ENCODE results near the gene UACA. TPM values are rescaled to one million over a fixed set of nuclear protein-coding genes. Genes with fewer than 3 reads are reported as not detected.
"Not testable (repeated sequence)": the region's sequence is repeated elsewhere in the genome, so short reads cannot be mapped to it uniquely, and the experiment has no call there.

UACA gene, protein sequence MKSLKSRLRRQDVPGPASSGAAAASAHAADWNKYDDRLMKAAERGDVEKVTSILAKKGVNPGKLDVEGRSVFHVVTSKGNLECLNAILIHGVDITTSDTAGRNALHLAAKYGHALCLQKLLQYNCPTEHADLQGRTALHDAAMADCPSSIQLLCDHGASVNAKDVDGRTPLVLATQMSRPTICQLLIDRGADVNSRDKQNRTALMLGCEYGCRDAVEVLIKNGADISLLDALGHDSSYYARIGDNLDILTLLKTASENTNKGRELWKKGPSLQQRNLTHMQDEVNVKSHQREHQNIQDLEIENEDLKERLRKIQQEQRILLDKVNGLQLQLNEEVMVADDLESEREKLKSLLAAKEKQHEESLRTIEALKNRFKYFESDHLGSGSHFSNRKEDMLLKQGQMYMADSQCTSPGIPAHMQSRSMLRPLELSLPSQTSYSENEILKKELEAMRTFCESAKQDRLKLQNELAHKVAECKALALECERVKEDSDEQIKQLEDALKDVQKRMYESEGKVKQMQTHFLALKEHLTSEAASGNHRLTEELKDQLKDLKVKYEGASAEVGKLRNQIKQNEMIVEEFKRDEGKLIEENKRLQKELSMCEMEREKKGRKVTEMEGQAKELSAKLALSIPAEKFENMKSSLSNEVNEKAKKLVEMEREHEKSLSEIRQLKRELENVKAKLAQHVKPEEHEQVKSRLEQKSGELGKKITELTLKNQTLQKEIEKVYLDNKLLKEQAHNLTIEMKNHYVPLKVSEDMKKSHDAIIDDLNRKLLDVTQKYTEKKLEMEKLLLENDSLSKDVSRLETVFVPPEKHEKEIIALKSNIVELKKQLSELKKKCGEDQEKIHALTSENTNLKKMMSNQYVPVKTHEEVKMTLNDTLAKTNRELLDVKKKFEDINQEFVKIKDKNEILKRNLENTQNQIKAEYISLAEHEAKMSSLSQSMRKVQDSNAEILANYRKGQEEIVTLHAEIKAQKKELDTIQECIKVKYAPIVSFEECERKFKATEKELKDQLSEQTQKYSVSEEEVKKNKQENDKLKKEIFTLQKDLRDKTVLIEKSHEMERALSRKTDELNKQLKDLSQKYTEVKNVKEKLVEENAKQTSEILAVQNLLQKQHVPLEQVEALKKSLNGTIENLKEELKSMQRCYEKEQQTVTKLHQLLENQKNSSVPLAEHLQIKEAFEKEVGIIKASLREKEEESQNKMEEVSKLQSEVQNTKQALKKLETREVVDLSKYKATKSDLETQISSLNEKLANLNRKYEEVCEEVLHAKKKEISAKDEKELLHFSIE (N-terminal part only)
- 3.2 TPM for polyA plus RNA-seq (2013)

DNA sequence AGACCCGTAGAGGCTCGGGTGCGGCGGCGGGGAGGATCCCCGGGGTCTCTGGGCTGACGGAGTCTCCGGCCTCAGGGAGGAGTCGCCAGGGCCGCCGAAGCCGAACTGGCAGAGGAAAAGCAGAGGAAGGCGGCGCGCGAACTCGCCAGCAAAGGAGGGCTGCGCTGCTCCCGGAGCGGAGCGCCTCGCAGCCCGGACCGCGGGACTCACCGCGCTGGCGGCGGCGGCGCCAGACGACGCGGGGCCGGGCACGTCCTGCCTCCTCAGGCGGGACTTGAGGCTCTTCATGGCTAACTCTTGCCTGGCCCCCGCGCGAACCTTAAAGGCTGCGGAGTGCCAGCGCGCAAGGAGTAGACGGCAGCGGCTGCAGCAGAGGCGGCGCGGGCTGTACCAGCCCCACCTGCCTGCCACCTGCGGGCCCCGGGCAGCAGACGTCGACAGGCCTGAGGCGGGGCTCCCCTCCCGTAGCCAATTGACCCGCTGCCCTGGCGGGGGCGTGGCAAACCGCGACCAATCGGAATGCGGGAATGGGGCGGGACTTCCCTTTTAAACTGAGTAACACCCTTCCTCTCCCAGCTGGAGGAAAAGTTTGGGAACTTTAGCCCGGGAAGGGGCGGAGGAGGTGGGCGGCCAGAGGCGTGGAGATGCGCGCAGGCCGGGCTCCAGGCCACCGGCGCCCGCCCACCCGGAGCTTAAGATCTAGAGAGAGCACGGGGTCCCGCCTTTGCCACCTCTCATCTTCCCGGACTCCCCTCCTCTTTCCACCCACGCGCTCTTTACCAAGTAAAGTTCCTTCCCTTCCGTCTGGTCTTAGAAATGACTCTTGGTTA is at the start of gene UACA:
TSS of gene UACA (minus strand) at position 439 of the 830 bp plus-strand sequence. CDS start at position 288, 151 bp downstream.
- ChIA-PET CTCF (no interaction called here), POLR2A (no interaction called here)
- Histone ChIP-seq H3K27me3 (replicated peaks in 2 of 5; ENCODE audit: control insufficient read depth in 4 of 5, insufficient read depth in 5 of 5, low read length in 4 of 5) (peaks cover 17 to 52% (median 26%) of the 10 kb centered on the region in 5 experiments), H3K4me1 (ENCODE audit: control extremely low read depth in 1 of 4, control insufficient read depth in 4 of 4, insufficient read depth in 4 of 4, low read length in 3 of 4) (peaks cover 9 to 27% (median 18%) of the 10 kb centered on the region in 4 experiments), H3K27ac (ENCODE audit: insufficient read depth in 1 of 2, low read depth in 1 of 2, low read length in 2 of 2, poor library complexity in 1 of 2, severe bottlenecking in 2 of 2) (no peak within 1 kb of the TSS), H3K36me3 (ENCODE audit: control insufficient read depth in 4 of 4, insufficient read depth in 4 of 4, low read length in 3 of 4) (no peaks in the 10 kb centered on the region), H3K4me3 (ENCODE audit: control insufficient read depth in 1 of 7, extremely low read depth in 1 of 7, insufficient read depth in 4 of 7, low read depth in 2 of 7, low read length in 6 of 7) (peak within 1 kb of the TSS; percentile 46 to 84 (median 67)), H3K9me3 (ENCODE audit: control extremely low read depth in 1 of 5, control insufficient read depth in 4 of 5, insufficient read depth in 2 of 5, low read depth in 1 of 5, low read length in 4 of 5) (no peaks in the 10 kb centered on the region)
- DNase-seq, result peak; percentile 76 to 83 (median 77)
- WGBS (ENCODE audit: insufficient coverage), result 0% methylated on average over 68 of the region's 79 CpGs

DNA sequence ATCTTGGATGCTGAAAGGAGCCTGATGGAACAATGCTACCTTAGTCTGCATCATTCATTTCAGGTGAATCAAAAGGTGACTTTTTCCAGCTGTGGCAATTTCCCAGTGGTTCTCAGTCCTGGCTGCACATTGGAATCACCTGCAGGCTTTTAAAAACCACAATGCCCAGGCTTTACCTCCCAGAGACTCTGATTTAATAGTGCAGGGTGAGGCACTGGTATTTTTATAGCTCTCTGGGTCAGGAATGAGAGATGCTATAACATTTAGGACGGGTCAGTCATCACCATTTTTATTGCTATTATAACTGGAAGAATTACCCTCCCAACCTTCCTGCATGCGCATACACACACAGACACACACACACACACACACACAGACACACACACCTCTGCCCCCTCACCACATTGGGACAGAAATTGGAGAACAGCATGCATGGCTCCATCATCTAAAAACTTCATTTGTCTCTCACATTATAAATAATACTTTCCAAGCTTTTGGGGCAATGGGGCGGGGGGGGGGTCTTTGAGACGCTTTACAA is 49.5 kb upstream of the UACA start:
- H3K27ac ChIP-seq (ENCODE audit: insufficient read depth in 1 of 2, low read depth in 1 of 2, low read length in 2 of 2, poor library complexity in 1 of 2, severe bottlenecking in 2 of 2), result no peak overlapping the region
- ChIA-PET CTCF (interaction anchor here (0.9 to 3.2 kb wide), 9 partner anchors 12 to 244 kb away, joined by 3 to 22 read pairs (median 3); no protein-coding TSS in a partner anchor), POLR2A (no interaction called here)
- peaks cover 3 to 11% (median 10%) of the 10 kb centered on the region in 4 experiments for H3K4me1 ChIP-seq (ENCODE audit: control extremely low read depth in 1 of 4, control insufficient read depth in 4 of 4, insufficient read depth in 4 of 4, low read length in 3 of 4)
- no peaks in the 10 kb centered on the region for H3K36me3 ChIP-seq (ENCODE audit: control insufficient read depth in 4 of 4, insufficient read depth in 4 of 4, low read length in 3 of 4)
- no peaks in the 10 kb centered on the region for H3K9me3 ChIP-seq (ENCODE audit: control extremely low read depth in 1 of 5, control insufficient read depth in 4 of 5, insufficient read depth in 2 of 5, low read depth in 1 of 5, low read length in 4 of 5)
- no peak overlapping the region for H3K4me3 ChIP-seq (ENCODE audit: control insufficient read depth in 1 of 7, extremely low read depth in 1 of 7, insufficient read depth in 4 of 7, low read depth in 2 of 7, low read length in 6 of 7)
- 100% methylated on average over 3 of the region's 4 CpGs for WGBS (ENCODE audit: insufficient coverage)
- H3K27me3 ChIP-seq (replicated peaks in 2 of 5; ENCODE audit: control insufficient read depth in 4 of 5, insufficient read depth in 5 of 5, low read length in 4 of 5), result peaks cover 0 to 11% (median 0%) of the 10 kb centered on the region in 5 experiments
- no peak for DNase-seq

DNA sequence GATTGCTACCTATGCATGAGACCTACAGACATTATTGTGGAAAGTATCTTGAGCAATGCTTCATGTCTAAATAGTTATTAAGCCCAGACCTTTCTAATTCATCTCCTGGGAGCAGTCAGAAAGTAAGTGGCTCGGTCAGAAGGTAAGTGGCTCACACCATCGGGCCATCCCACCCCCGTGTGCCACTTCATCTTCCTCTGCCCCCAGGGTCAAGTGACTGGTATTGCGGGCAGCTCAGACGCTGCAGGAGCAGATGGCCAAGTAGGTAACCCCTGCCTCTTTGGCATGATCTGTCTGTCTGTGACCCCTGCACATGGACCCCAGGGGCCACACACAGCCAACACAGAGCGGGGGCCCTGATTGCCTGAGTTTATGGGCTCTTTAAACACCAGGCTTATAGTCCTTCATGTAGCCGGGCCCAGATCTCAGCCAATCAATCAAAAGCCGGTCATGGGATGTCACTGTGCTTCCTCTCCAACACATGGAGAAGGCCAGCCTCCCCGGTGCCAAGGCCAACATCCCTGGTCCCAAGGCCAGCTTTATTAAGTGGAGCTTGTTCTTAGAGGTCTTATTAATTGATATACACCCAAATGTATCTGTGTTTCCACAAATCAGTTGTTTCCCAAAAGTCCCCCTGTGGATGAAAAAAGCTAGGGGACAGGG is 47.7 kb upstream of the UACA start:
- Histone ChIP-seq H3K36me3 (ENCODE audit: control insufficient read depth in 4 of 4, insufficient read depth in 4 of 4, low read length in 3 of 4) (no peaks in the 10 kb centered on the region), H3K27ac (ENCODE audit: insufficient read depth in 1 of 2, low read depth in 1 of 2, low read length in 2 of 2, poor library complexity in 1 of 2, severe bottlenecking in 2 of 2) (no peak overlapping the region), H3K4me1 (ENCODE audit: control extremely low read depth in 1 of 4, control insufficient read depth in 4 of 4, insufficient read depth in 4 of 4, low read length in 3 of 4) (peaks cover 0 to 12% (median 9%) of the 10 kb centered on the region in 4 experiments), H3K27me3 (replicated peaks in 2 of 5; ENCODE audit: control insufficient read depth in 4 of 5, insufficient read depth in 5 of 5, low read length in 4 of 5) (peaks cover 0 to 11% (median 0%) of the 10 kb centered on the region in 5 experiments), H3K4me3 (ENCODE audit: control insufficient read depth in 1 of 7, extremely low read depth in 1 of 7, insufficient read depth in 4 of 7, low read depth in 2 of 7, low read length in 6 of 7) (no peak overlapping the region), H3K9me3 (ENCODE audit: control extremely low read depth in 1 of 5, control insufficient read depth in 4 of 5, insufficient read depth in 2 of 5, low read depth in 1 of 5, low read length in 4 of 5) (peaks cover 0 to 1% (median 0%) of the 10 kb centered on the region in 5 experiments)
- no peak for DNase-seq
- ChIA-PET CTCF (interaction anchor here (1.0 to 3.2 kb wide), 7 partner anchors 11 to 130 kb away, joined by 3 to 22 read pairs (median 6); no protein-coding TSS in a partner anchor), POLR2A (interaction anchor here (0.9 kb wide), 1 partner anchor 137 kb away, joined by 4 read pairs; no protein-coding TSS in a partner anchor)
- 75% methylated on average over 8 of the region's 9 CpGs for WGBS (ENCODE audit: insufficient coverage)

DNA sequence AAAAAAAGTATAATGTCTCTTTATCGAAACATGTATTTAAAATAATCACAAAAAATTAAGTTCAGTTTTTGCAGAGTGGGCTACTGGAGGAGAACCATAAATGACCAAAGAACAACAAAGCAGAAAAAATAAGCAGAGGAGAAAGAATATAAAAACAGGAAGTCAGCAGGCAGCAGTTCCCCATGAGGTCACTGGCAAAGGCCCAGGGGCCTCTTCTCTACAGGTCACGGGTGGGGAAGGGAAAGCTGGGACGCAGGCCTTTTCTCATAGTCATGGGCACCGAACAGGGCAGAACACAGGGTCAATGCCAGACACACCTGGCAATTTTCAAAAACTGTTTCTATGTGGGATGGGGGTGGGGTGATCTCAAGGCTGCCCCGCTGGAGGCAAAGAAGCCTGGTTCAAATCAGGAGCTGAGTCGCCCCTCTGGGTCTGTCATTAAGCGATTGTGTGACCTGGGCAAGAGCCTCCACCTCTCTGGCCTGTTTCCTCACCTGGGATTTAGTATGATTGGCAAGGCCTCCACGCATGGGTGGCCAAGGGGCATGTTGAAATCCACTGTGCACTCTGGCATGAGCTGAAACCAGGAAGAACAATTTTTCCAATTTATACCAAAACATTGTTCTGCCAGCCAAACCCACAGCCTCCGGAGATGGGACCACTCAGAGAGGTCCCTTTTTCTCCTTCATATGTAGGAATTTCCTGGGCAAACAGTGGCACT is 43.8 kb upstream of the UACA start:
- Histone ChIP-seq H3K4me3 (ENCODE audit: control insufficient read depth in 1 of 7, extremely low read depth in 1 of 7, insufficient read depth in 4 of 7, low read depth in 2 of 7, low read length in 6 of 7) (no peak overlapping the region), H3K4me1 (ENCODE audit: control extremely low read depth in 1 of 4, control insufficient read depth in 4 of 4, insufficient read depth in 4 of 4, low read length in 3 of 4) (peaks cover 0 to 12% (median 9%) of the 10 kb centered on the region in 4 experiments), H3K36me3 (ENCODE audit: control insufficient read depth in 4 of 4, insufficient read depth in 4 of 4, low read length in 3 of 4) (no peaks in the 10 kb centered on the region), H3K27ac (ENCODE audit: insufficient read depth in 1 of 2, low read depth in 1 of 2, low read length in 2 of 2, poor library complexity in 1 of 2, severe bottlenecking in 2 of 2) (no peak overlapping the region), H3K27me3 (replicated peaks in 2 of 5; ENCODE audit: control insufficient read depth in 4 of 5, insufficient read depth in 5 of 5, low read length in 4 of 5) (peaks cover 0 to 11% (median 0%) of the 10 kb centered on the region in 5 experiments), H3K9me3 (ENCODE audit: control extremely low read depth in 1 of 5, control insufficient read depth in 4 of 5, insufficient read depth in 2 of 5, low read depth in 1 of 5, low read length in 4 of 5) (peaks cover 0 to 1% (median 0%) of the 10 kb centered on the region in 5 experiments)
- ChIA-PET CTCF (interaction anchor here (1.2 kb wide), 1 partner anchor 8 kb away, joined by 3 read pairs; no protein-coding TSS in a partner anchor), POLR2A (no interaction called here)
- peak; percentile 11 to 45 (median 37) for DNase-seq
- 61% methylated on average over 8 of the region's 9 CpGs for WGBS (ENCODE audit: insufficient coverage)

DNA sequence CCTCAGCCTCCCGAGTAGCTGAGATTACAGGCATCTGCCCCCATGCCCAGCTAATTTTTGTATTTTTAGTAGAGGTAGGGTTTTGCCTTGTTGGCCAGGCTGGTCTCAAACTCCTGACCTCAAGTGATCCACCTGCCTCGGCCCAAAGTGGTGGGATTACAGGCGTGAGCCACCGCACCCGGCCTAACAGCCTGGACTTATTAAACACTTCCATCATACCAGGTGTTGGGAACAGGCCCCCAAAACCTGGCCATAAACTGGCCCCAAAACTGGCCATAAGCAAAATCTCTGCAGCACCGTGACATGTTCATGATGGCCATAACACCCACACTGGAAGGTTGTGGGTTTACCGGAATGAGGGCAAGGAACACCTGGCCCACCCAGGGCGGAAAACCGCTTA is 41.0 kb upstream of the UACA start:
- H3K4me1 ChIP-seq (ENCODE audit: control extremely low read depth in 1 of 4, control insufficient read depth in 4 of 4, insufficient read depth in 4 of 4, low read length in 3 of 4), result peaks cover 0 to 10% (median 9%) of the 10 kb centered on the region in 4 experiments
- POLR2A ChIA-PET; DNase-seq; CTCF ChIA-PET; H3K27me3 ChIP-seq (replicated peaks in 2 of 5; ENCODE audit: control insufficient read depth in 4 of 5, insufficient read depth in 5 of 5, low read length in 4 of 5); H3K36me3 ChIP-seq (ENCODE audit: control insufficient read depth in 4 of 4, insufficient read depth in 4 of 4, low read length in 3 of 4); H3K9me3 ChIP-seq (ENCODE audit: control extremely low read depth in 1 of 5, control insufficient read depth in 4 of 5, insufficient read depth in 2 of 5, low read depth in 1 of 5, low read length in 4 of 5); H3K4me3 ChIP-seq (ENCODE audit: control insufficient read depth in 1 of 7, extremely low read depth in 1 of 7, insufficient read depth in 4 of 7, low read depth in 2 of 7, low read length in 6 of 7); H3K27ac ChIP-seq (ENCODE audit: insufficient read depth in 1 of 2, low read depth in 1 of 2, low read length in 2 of 2, poor library complexity in 1 of 2, severe bottlenecking in 2 of 2): not testable (repeated sequence)
- 94% methylated on average over 5 of the region's 9 CpGs for WGBS (ENCODE audit: insufficient coverage)

Measured in common myeloid progenitor, CD34-positive (primary cell).